HG02852 (cell line): ENCODE data around the gene PEX11G.
"Not testable (repeated sequence)": the region's sequence is repeated elsewhere in the genome, so short reads cannot be mapped to it uniquely, and the experiment has no call there.

ENCODE experiments used
- ATAC-seq: cut with Tn5 transposase; IDR thresholded peaks from one replicate; pipeline ENCODE4 v1.9.1; 2021; ENCODE audit warnings: mild to moderate bottlenecking, moderate library complexity; ENCODE audit not compliant: unreplicated experiment

The PEX11G gene

DNA sequence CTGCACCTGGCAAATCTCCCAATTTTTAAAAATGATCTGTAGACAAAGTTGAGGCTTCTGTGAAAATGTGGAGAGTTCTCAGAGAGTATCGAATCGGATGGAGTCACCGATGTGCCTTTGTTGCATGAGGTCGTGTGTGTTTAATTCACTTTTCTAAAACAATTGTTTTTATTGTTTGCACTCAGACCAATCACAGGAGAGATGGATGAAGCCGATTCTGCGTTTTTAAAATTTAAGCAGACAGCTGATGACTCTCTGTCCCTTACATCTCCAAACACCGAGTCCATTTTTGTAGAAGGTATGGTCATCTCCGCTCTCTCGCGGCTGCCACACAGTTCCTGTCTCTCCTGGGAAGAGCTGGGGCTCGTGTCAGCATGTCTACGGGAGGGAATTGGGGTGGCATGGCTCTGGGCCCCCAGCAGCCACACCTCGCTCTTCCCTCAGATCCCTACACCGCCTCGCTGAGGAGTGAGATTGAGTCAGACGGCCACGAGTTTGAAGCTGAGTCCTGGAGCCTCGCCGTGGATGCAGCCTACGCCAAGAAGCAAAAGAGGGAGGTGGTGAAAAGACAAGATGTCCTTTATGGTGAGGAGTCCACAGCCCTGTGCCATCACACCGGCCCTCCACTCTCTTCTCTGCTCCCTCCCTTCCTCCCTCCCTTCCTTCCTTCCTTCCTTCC is 47.2 kb downstream of the PEX11G start:
- no peak for ATAC-seq

DNA sequence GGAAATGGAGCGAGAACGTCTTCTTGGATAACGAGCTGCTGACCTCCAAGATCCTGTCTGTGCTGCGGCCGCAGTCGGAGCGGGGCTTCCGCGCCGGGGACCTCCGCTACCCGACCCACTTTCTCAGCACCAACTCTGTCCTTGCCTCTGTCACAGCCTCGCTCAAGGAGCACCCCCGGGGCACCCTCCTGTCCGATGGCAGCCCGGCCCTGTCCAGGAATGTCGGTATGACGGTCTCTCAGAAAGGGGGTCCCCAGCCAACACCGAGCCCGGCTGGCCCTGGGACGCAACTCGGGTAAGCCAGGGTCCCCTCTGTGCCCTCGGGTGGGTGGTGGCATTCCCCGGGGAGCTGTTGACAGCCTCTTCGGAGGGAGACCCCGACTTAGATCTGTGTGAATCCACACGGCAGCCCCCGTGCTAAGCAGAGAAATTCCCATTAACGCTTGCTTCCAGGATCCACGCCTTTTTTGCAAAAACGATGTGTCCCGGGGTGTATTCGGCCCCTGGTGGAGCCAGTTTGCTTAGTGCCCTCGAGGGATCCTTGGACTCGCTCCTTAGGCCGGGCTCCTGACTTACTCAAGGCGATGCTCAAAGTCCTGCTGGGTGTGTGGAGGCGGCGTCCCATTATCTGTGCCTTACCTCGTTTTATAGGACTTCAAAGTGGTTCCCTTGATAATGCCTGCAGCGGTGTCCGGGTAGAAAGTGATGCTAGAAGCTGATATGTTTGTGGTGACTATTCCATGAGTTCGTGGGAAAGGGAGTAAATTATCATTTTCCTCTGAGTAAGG is 48.5 kb downstream of the PEX11G start:
- ATAC-seq = no peak

DNA sequence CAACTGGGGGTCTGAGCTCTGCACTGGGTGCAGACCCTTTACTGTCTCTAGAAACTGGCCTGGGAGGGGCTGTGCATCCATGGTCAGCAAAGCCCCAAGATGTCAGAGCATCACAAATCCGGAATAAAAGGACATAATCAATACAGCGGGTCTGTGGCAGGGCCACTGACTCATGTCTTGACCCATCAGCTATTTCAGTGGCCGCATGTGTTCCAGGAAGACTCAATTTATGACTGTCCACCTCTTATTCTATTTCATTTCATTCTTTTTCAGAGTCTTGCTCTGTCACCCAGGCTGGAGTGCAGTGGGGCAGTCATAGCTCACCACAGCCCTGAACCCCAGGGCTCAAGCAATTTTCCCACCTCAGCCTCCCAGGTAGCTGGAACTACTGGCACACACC is 53.2 kb downstream of the PEX11G start:
- no peak for ATAC-seq

DNA sequence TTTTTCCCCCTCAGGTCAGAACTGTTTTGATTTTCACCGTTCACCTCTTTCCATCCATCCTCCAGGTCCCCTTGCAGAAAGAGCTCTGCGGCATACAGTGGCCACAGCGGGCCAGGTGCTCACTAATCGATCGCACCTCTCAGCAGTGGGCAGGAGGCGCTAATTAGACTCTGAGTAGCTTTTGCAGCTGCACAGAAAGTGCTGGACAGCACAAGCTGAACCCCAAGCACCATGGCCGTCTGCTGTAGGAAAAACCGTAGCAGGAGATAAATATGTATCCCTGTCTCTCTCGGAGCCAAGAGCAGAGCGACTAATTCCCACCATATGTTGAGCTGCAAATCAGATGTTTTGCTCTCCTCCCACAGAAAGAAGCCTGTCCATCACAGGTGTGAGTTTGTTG is 54.4 kb downstream of the PEX11G start:
- ATAC-seq = no peak

DNA sequence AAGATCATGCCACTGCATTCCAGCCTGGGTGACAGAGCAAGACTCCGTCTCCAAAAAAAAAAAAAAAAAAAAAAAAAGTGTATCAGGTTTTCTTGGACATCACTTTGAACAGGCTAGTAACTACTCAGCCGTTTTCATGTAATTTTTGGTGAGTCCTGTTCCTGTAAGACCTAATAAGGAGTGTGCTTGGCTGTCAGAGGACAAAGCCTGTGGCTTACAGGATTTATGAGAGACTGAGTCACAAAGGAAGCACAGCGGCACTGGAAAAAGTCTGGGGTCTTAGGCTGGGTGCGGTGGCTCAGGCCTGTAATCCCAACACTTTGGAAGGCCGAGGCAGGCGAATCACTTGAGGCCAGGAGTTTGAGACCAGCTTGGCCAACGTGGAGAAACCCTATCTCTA is 55.4 kb downstream of the PEX11G start:
- ATAC-seq = not testable (repeated sequence)

DNA sequence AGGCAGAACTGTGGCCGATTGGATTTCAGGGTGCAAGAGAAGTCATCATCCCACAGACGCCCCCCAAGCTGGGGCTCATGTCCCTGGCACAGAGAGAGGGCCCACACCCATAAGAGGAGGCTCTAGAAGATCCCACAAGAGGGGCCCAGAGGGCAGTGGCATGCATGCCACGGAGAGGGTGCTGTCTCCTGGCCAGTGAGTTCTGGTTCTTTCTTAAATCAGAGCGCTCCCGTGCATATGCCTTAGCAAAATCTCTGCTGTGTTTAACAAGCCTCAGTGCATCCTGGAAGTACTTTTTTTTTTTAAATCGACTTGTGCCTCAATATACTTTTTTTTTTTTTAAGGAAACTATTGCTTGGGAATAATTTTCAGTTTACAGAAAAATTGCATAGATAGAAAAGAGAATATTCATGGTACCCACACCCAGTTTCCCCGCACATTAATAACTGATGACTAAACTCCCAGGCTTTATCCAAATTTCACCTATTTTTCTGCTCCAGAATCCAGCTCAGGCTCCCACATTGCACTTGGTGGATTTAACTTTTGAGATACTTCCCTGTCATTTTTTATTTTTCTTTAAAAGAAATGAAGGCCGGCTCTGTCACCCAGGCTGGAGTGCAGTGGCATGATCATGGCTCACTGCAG is 59.1 kb downstream of the PEX11G start:
- ATAC-seq = no peak

DNA sequence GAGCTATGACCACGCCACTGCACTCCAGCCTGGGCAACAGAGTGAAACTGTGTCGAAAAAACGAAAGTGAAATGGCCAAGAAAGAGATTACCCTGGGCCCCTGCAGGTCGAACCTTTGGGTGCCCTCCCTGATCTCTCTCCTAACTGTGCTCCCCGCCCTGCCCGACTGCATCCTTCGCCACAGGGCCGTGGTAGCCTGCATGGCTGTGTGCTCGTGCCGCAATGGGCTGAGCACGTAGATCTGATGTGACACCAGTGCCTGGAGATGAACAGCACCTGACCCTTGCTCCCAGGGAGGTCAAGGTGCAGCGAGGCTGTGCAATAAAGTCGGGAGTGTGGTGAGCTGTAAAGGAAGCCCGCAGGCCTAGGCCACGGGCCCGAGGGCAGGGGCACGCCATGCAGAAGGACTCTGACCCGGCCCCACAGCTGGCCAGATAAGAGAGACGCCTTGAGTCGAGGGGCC is 60.2 kb downstream of the PEX11G start:
- ATAC-seq = no peak

DNA sequence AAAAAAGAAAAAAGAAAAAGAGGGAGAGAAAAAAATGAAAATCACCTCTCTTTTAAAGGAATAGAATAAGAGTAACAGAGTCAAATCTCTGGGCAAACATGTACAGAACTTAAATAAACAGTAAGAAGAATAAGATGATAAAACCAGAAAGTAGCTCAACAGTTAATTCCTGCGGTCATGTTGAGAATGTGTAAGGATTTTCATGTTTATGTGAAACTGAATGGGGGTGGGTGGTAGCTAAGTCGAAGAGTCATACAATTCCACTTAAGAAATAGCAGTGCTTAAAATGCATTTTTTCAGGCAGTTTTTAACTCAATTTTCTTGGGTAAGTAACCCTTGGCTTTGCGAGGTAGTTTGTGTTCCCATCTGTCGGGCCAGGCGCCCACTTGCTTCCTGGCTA is 60.9 kb downstream of the PEX11G start:
- ATAC-seq = no peak

DNA sequence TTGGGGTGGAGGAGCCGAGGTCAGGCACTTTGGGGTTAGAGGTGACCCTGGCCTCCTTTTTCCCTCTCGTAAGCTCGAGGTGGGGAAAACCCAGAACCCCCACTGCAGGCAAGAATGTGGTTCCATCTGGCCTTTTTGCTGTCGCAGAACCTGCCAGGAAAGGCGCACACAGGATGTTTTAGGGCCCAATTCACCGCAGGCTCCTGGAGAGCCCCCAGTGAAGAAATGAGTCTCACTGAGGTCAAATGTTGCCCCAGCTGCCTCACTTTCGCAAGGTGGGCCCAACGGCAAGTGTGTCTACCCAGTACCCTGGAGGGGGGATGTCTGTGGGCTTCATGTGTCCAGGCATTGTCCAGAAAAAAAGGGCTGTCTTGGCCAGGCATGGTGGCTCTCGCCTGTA is 61.8 kb downstream of the PEX11G start:
- ATAC-seq = no peak
